ENCODE measurements around the gene LEPROT.

LEPROT gene

GRCh38 chr1:65470766-65471165 is 50.3 kb downstream of the LEPROT start (continued):
- TF ChIP-seq, protein P1, sequence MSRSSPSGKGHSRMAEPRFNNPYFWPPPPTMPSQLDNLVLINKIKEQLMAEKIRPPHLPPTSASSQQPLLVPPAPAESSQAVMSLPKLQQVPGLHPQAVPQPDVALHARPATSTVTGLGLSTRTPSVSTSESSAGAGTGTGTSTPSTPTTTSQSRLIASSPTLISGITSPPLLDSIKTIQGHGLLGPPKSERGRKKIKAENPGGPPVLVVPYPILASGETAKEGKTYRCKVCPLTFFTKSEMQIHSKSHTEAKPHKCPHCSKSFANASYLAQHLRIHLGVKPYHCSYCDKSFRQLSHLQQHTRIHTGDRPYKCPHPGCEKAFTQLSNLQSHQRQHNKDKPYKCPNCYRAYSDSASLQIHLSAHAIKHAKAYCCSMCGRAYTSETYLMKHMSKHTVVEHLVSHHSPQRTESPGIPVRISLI (tag by site-specific recombination; IDR thresholded peaks at IDR 0.05), result peak; percentile 72
- no peak; the same call in none of the 2 replicates for TF ChIP-seq ZNF341 (tag by site-specific recombination; IDR thresholded peaks at IDR 0.05; ENCODE audit: low read depth)
- TF ChIP-seq, protein P2, sequence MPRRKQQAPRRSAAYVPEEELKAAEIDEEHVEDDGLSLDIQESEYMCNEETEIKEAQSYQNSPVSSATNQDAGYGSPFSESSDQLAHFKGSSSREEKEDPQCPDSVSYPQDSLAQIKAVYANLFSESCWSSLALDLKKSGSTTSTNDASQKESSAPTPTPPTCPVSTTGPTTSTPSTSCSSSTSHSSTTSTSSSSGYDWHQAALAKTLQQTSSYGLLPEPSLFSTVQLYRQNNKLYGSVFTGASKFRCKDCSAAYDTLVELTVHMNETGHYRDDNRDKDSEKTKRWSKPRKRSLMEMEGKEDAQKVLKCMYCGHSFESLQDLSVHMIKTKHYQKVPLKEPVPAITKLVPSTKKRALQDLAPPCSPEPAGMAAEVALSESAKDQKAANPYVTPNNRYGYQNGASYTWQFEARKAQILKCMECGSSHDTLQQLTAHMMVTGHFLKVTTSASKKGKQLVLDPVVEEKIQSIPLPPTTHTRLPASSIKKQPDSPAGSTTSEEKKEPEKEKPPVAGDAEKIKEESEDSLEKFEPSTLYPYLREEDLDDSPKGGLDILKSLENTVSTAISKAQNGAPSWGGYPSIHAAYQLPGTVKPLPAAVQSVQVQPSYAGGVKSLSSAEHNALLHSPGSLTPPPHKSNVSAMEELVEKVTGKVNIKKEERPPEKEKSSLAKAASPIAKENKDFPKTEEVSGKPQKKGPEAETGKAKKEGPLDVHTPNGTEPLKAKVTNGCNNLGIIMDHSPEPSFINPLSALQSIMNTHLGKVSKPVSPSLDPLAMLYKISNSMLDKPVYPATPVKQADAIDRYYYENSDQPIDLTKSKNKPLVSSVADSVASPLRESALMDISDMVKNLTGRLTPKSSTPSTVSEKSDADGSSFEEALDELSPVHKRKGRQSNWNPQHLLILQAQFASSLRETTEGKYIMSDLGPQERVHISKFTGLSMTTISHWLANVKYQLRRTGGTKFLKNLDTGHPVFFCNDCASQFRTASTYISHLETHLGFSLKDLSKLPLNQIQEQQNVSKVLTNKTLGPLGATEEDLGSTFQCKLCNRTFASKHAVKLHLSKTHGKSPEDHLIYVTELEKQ (tag by site-specific recombination; IDR thresholded peaks at IDR 0.05; ENCODE audit: borderline replicate concordance), result peak; percentile 72; the same call in 1 of the 2 replicates

DNA sequence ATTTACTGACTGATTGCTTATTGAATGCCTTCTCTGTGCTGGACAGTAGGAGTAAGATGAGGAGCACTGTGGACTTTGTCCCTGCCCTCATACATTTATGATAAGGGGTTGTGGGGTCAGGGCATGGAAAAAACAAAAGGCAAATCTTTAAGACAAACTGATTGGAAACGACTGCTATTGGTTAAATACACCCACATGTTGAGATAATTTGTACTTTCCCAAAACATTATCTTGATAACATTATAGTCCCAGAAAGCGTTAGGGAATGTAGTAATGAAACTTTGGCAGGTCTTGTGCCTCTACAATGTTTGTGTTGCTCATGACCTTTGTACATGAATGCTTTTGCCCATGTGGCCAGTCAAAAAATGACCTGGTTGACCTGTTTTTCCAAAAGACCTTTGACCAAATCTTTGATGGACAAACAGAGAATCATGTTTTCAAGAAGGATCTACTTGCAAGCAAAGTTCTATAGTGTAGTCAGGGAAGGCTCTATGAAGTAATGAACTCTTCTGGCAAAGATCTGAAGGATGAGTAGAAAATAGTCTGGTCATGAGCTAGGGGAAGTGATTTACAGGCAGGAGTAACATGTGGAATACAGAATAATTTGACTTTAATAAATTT is 50.9 kb downstream of the LEPROT start:
- Histone ChIP-seq H3K4me1 (ENCODE audit: control insufficient read depth, insufficient read depth, low read length) (peaks cover 7% of the 10 kb centered on the region), H3K36me3 (ENCODE audit: control insufficient read depth in 2 of 2, insufficient read depth in 1 of 2, low read length in 2 of 2) (no peaks in the 10 kb centered on the region), H3K4me3 (ENCODE audit: low read depth, low read length) (no peak overlapping the region), H3K9me3 (ENCODE audit: control insufficient read depth, insufficient read depth, low read depth, low read length) (no peaks in the 10 kb centered on the region), H3K27ac (ENCODE audit: extremely low read depth, low read depth, low read length) (no peak overlapping the region)
- TF ChIP-seq ZNF600 (tag by site-specific recombination; IDR thresholded peaks at IDR 0.05) (peak; percentile 51; the same call in 1 of the 2 replicates), ZNF513 (tag by site-specific recombination; IDR thresholded peaks at IDR 0.05) (no peak)
- TF ChIP-seq, protein P3, sequence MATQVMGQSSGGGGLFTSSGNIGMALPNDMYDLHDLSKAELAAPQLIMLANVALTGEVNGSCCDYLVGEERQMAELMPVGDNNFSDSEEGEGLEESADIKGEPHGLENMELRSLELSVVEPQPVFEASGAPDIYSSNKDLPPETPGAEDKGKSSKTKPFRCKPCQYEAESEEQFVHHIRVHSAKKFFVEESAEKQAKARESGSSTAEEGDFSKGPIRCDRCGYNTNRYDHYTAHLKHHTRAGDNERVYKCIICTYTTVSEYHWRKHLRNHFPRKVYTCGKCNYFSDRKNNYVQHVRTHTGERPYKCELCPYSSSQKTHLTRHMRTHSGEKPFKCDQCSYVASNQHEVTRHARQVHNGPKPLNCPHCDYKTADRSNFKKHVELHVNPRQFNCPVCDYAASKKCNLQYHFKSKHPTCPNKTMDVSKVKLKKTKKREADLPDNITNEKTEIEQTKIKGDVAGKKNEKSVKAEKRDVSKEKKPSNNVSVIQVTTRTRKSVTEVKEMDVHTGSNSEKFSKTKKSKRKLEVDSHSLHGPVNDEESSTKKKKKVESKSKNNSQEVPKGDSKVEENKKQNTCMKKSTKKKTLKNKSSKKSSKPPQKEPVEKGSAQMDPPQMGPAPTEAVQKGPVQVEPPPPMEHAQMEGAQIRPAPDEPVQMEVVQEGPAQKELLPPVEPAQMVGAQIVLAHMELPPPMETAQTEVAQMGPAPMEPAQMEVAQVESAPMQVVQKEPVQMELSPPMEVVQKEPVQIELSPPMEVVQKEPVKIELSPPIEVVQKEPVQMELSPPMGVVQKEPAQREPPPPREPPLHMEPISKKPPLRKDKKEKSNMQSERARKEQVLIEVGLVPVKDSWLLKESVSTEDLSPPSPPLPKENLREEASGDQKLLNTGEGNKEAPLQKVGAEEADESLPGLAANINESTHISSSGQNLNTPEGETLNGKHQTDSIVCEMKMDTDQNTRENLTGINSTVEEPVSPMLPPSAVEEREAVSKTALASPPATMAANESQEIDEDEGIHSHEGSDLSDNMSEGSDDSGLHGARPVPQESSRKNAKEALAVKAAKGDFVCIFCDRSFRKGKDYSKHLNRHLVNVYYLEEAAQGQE (tag by site-specific recombination; IDR thresholded peaks at IDR 0.05), result 0 out of 2 replicates have a peak, but pooled peaks have one; percentile 16
- CTCF ChIA-PET, result no interaction called here
- POLR2A ChIA-PET, result no interaction called here

- Histone ChIP-seq H3K36me3 (ENCODE audit: control insufficient read depth in 2 of 2, insufficient read depth in 1 of 2, low read length in 2 of 2) (no peaks in the 10 kb centered on the region), H3K9me3 (ENCODE audit: control insufficient read depth, insufficient read depth, low read depth, low read length) (no peaks in the 10 kb centered on the region), H3K4me3 (ENCODE audit: low read depth, low read length) (no peak overlapping the region), H3K27ac (ENCODE audit: extremely low read depth, low read depth, low read length) (no peak overlapping the region), H3K4me1 (ENCODE audit: control insufficient read depth, insufficient read depth, low read length) (peaks cover 7% of the 10 kb centered on the region)
- ChIA-PET POLR2A (no interaction called here), CTCF (no interaction called here)
- TF ChIP-seq KLF7 (tag by site-specific recombination; IDR thresholded peaks at IDR 0.05; ENCODE audit: borderline replicate concordance) (no peak), ZNF140 (tag by site-specific recombination; IDR thresholded peaks at IDR 0.05) (no peak), OVOL3 (tag by site-specific recombination; IDR thresholded peaks at IDR 0.05) (no peak), FEZF1 (tag by site-specific recombination; IDR thresholded peaks at IDR 0.05) (no peak), ZBTB7A (tag by site-specific recombination; IDR thresholded peaks at IDR 0.05; ENCODE audit: low read depth) (no peak), PRDM6 (tag by site-specific recombination; IDR thresholded peaks at IDR 0.05) (peak; percentile 54), ZNF580 (tag by site-specific recombination; IDR thresholded peaks at IDR 0.05) (no peak), ZNF510 (tag by site-specific recombination; IDR thresholded peaks at IDR 0.05; ENCODE audit: insufficient replicate concordance) (no peak), KLF10 (tag by site-specific recombination; IDR thresholded peaks at IDR 0.05) (no peak), ZBTB48 (tag by site-specific recombination; IDR thresholded peaks at IDR 0.05) (no peak), ZNF391 (tag by site-specific recombination; IDR thresholded peaks at IDR 0.05; ENCODE audit: borderline replicate concordance, low read depth) (no peak)
- TF ChIP-seq, protein P1 (tag by site-specific recombination; IDR thresholded peaks at IDR 0.05), result 0 out of 2 replicates have a peak, but pooled peaks have one; percentile 37
Measured at GRCh38 chr1:65471861-65472332, 51.4 kb downstream of the LEPROT start.

Data from HEK293 (cell line).